A673 (cell line): ENCODE measurements around the gene PRH1. TPM values are rescaled to one million over a fixed set of nuclear protein-coding genes. Genes with fewer than 3 reads are reported as not detected.

Source experiments
- BruUV-seq: library from RNA; stranded (reverse); fragments of 400-500 nt; replicated peaks from 2 replicates; lab custom pipeline; 2021; lab: Mats Ljungman, UMichigan
- CTCF ChIA-PET: fragments of 300-600 bp; sonication (Branson Sonifier 250); formaldehyde crosslinking; loops from one replicate; lab custom pipeline; 2022; ENCODE audit warnings: antibody characterized with exemption; lab: Charles Lee
- POLR2A ChIA-PET: fragments of 300-600 bp; sonication (Branson Sonifier 250); formaldehyde crosslinking; loops from one replicate; lab custom pipeline; 2022; ENCODE audit warnings: antibody characterized with exemption; ENCODE audit not compliant: low non-redundant PET; lab: Charles Lee
- DNase-seq: peaks from one replicate; pipeline ENCODE4 v3.0.0-alpha.2; 2015; ENCODE audit warnings: low spot score
- H3K27ac ChIP-seq: fragments of 200-600 bp; sonication (generic); 2 replicates; pipeline ENCODE4 v1.5.1; 2016; ENCODE audit warnings: mixed run types, low read depth, mild to moderate bottlenecking, mixed read lengths, antibody characterized with exemption, low read length; ENCODE audit not compliant: poor library complexity, severe bottlenecking
- H3K27me3 ChIP-seq: fragments of 200-600 bp; sonication (generic); replicated peaks from 2 replicates; pipeline ENCODE4 v1.6.1; 2017; ENCODE audit warnings: mixed run types, low read depth, mild to moderate bottlenecking, mixed read lengths, antibody characterized with exemption, low read length; ENCODE audit not compliant: insufficient read depth, poor library complexity
- H3K36me3 ChIP-seq: fragments of 200-600 bp; sonication (generic); 2 replicates; pipeline ENCODE4 v1.6.1; 2016; ENCODE audit warnings: mixed run types, mild to moderate bottlenecking, mixed read lengths, antibody characterized with exemption, low read length; ENCODE audit not compliant: insufficient read depth, poor library complexity, severe bottlenecking
- H3K4me1 ChIP-seq: fragments of 200-600 bp; sonication (generic); 2 replicates; pipeline ENCODE4 v1.6.1; 2017; ENCODE audit warnings: mixed run types, mild to moderate bottlenecking, mixed read lengths, antibody characterized with exemption, low read length; ENCODE audit not compliant: insufficient read depth, poor library complexity, severe bottlenecking
- H3K4me3 ChIP-seq: fragments of 200-600 bp; sonication (generic); 2 replicates; pipeline ENCODE4 v1.5.1; 2016; ENCODE audit warnings: low read depth, mixed run types, mild to moderate bottlenecking, mixed read lengths, low read length; ENCODE audit not compliant: poor library complexity, severe bottlenecking
- H3K9me3 ChIP-seq: fragments of 200-600 bp; sonication (generic); 2 replicates; pipeline ENCODE4 v1.6.1; 2016; ENCODE audit warnings: mixed run types, low read depth, mild to moderate bottlenecking, mixed read lengths, antibody characterized with exemption, low read length; ENCODE audit not compliant: poor library complexity, severe bottlenecking
- EZH2 ChIP-seq: fragments of 200-600 bp; sonication (generic); IDR thresholded peaks from 2 replicates; pipeline ENCODE4 v1.6.1; 2017; ENCODE audit warnings: borderline replicate concordance, low read depth, mild to moderate bottlenecking, mixed read lengths, antibody characterized with exemption, low read length; ENCODE audit not compliant: poor library complexity, severe bottlenecking
- intact Hi-C: fragments of 100-400 bp; cut with micrococcal nuclease; formaldehyde crosslinking; loops from one replicate; pipeline ENCODE4 v1.10.0; 2022; ENCODE audit not compliant: unreplicated experiment
- total RNA-seq: library from RNA; stranded (reverse); gene quantifications from 2 replicates; pipeline ENCODE4 v1.2.3, GENCODE V29; 2021
- TF ChIP-seq, protein P1 (sequence below): fragments of 300-800, 200-600 bp; sonication (generic); conservative IDR thresholded peaks from 2 replicates; pipeline ENCODE4 v1.5.1; 2017; ENCODE audit warnings: low read depth, mild to moderate bottlenecking, antibody characterized with exemption, low read length, moderate library complexity, mixed read lengths

PRH1 gene
- total RNA-seq, 1 experiment from 2014 or later: 21.8 TPM

DNA sequence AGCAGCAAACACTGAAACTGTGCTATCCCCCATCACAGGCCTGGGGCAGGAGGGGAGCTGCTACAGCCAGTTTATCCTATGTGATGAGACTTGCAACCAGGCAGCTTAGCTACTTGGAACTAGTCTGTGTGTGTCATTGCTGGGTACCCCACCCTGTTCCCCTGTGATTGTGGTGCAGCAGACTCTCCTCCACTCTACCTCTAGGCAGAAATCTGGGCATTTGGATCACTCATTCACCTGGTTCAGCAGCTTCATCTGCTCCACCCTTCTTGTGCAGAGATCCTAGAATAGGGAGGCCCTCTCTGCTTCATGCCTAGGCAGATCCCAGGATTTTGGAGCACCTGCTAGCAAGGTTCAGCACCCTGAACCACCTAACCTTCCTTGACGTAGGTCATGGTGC, 16.5 kb upstream of the PRH1 start:
- no peak for TF ChIP-seq EZH2
- TF ChIP-seq, protein P1, sequence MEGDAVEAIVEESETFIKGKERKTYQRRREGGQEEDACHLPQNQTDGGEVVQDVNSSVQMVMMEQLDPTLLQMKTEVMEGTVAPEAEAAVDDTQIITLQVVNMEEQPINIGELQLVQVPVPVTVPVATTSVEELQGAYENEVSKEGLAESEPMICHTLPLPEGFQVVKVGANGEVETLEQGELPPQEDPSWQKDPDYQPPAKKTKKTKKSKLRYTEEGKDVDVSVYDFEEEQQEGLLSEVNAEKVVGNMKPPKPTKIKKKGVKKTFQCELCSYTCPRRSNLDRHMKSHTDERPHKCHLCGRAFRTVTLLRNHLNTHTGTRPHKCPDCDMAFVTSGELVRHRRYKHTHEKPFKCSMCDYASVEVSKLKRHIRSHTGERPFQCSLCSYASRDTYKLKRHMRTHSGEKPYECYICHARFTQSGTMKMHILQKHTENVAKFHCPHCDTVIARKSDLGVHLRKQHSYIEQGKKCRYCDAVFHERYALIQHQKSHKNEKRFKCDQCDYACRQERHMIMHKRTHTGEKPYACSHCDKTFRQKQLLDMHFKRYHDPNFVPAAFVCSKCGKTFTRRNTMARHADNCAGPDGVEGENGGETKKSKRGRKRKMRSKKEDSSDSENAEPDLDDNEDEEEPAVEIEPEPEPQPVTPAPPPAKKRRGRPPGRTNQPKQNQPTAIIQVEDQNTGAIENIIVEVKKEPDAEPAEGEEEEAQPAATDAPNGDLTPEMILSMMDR: no peak

DNA sequence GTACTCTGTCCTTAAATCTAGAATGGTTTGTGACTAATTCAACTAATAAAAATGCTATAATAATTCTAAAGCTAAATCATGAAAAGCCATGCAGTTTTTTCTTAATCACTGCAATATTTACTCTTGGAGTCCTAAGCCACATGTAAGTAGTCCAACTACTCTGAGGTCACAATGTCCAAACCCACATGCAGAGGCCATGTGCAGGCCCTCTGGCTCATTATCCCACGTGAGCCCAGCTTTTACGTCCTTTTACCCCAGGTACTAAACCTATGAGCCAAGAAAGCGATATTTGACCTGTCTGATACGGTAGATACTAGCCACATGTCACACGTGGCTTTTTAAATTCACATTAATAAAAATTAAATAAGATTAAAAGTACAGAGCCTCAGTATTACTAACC, 12.8 kb upstream of the PRH1 start:
- no peak for TF ChIP-seq EZH2
- TF ChIP-seq, protein P1: no peak
- Histone ChIP-seq H3K27ac (no peak overlapping the region), H3K4me3 (no peak overlapping the region), H3K27me3 (no peaks in the 10 kb centered on the region), H3K36me3 (no peaks in the 10 kb centered on the region), H3K9me3 (no peaks in the 10 kb centered on the region), H3K4me1 (no peaks in the 10 kb centered on the region)
- no peak for DNase-seq
- intact Hi-C loops: no loop called here
- no TSS peak for BruUV-seq
- CTCF ChIA-PET: no interaction called here
- POLR2A ChIA-PET: no interaction called here

More for the DNA sequence above, 16.5 kb upstream of the PRH1 start:
- CTCF ChIA-PET: no interaction called here
- no peak overlapping the region for H3K27ac ChIP-seq
- DNase-seq: no peak
- no peaks in the 10 kb centered on the region for H3K4me1 ChIP-seq
- POLR2A ChIA-PET: no interaction called here
- intact Hi-C loops: no loop called here
- H3K9me3 ChIP-seq: peaks cover 24% of the 10 kb centered on the region
- no peak overlapping the region for H3K4me3 ChIP-seq
- H3K36me3 ChIP-seq: no peaks in the 10 kb centered on the region
- no peaks in the 10 kb centered on the region for H3K27me3 ChIP-seq
- BruUV-seq: no TSS peak

DNA sequence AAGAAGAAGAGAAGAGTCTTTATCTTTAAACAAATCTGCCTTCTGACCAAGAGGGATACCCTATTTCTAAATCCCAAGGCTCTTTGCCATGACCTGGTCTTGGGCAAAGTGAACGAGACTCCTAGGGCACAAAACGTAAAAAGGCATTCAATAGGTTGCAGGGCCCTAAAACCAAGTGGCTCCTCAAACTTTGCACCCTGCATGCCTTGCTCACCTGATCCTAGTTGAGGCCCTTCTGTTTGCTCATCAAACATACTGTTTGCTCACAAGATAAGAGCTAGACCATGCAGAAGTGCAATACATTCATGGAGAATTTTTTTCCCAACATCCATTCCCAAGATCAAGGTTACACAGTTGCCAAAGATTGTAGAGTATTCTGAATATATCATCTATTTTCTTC, 7.9 kb upstream of the PRH1 start:
- Histone ChIP-seq H3K27me3 (no peaks in the 10 kb centered on the region), H3K4me3 (no peak overlapping the region), H3K36me3 (no peaks in the 10 kb centered on the region), H3K9me3 (no peaks in the 10 kb centered on the region), H3K4me1 (no peaks in the 10 kb centered on the region), H3K27ac (no peak overlapping the region)
- CTCF ChIA-PET: no interaction called here
- no peak for DNase-seq
- POLR2A ChIA-PET: no interaction called here
- intact Hi-C loops: no loop called here
- TF ChIP-seq, protein P1: no peak
- TF ChIP-seq EZH2: no peak
- no TSS peak for BruUV-seq
